Mesenchymal stem cell (in vitro differentiated cells and primary cell): ENCODE measurements around the gene APOE.

Source experiments
- DNase-seq: peaks from one replicate; pipeline ENCODE4 v3.0.0-alpha.2; 2013
- H2AFZ ChIP-seq: one replicate; pipeline ENCODE4 v1.6.1; 2013; ENCODE audit warnings: low read depth, mild to moderate bottlenecking, control low read depth, inconsistent platforms, low read length, moderate library complexity
- H2AK5ac ChIP-seq: 2 replicates; pipeline ENCODE4 v1.6.1; 2013; ENCODE audit warnings: low read length, moderate library complexity, mild to moderate bottlenecking, inconsistent platforms; ENCODE audit not compliant: severe bottlenecking
- H2BK120ac ChIP-seq: one replicate; pipeline ENCODE4 v1.6.1; 2013; ENCODE audit warnings: low read depth, mild to moderate bottlenecking, inconsistent platforms, low read length, moderate library complexity
- H2BK12ac ChIP-seq, 2 experiments: one replicate each; pipeline ENCODE4 v1.6.1; 2013; ENCODE audit warnings: inconsistent platforms in 2 of 2, low read length in 2 of 2, mild to moderate bottlenecking in 2 of 2, moderate library complexity in 2 of 2, control low read depth in 1 of 2
- H2BK15ac ChIP-seq: one replicate; pipeline ENCODE4 v1.6.1; 2013; ENCODE audit warnings: mild to moderate bottlenecking, low read depth, inconsistent platforms; ENCODE audit not compliant: poor library complexity, severe bottlenecking
- H2BK5ac ChIP-seq: 2 replicates; pipeline ENCODE4 v1.6.1; 2013; ENCODE audit warnings: low read depth, mild to moderate bottlenecking, low read length, control low read depth, inconsistent platforms; ENCODE audit not compliant: poor library complexity, severe bottlenecking
- H3K14ac ChIP-seq, 2 experiments: one replicate each; pipeline ENCODE4 v1.6.1; 2013; ENCODE audit warnings: inconsistent platforms in 2 of 2, low read length in 2 of 2, control low read depth in 1 of 2, mild to moderate bottlenecking in 1 of 2, moderate library complexity in 1 of 2
- H3K18ac ChIP-seq, 2 experiments: one replicate each; pipeline ENCODE4 v1.6.1; 2013; ENCODE audit warnings: inconsistent platforms in 2 of 2, low read length in 2 of 2, control low read depth in 1 of 2, low read depth in 1 of 2, mild to moderate bottlenecking in 1 of 2
- H3K23ac ChIP-seq, 2 experiments: one replicate each; pipeline ENCODE4 v1.6.1; 2013; ENCODE audit warnings: inconsistent platforms in 2 of 2, low read length in 2 of 2, mild to moderate bottlenecking in 2 of 2, moderate library complexity in 2 of 2, control low read depth in 1 of 2
- H3K27ac ChIP-seq: 2 replicates; pipeline ENCODE4 v1.5.1; 2013; ENCODE audit warnings: mild to moderate bottlenecking, moderate library complexity, low read length, control low read depth, inconsistent platforms; ENCODE audit not compliant: poor library complexity, severe bottlenecking
- H3K27me3 ChIP-seq, 2 experiments: 2 replicates each; pipeline versions ENCODE4 v1.6.1 to v1.7.0; 2013; ENCODE audit warnings: low read length in 2 of 2, mild to moderate bottlenecking in 2 of 2, moderate library complexity in 2 of 2, control low read depth in 1 of 2, inconsistent platforms in 1 of 2; ENCODE audit not compliant: control insufficient read depth in 1 of 2, insufficient read depth in 1 of 2
- H3K36me3 ChIP-seq, 2 experiments: 2 replicates each; pipeline versions ENCODE4 v1.6.1 to v1.7.0; 2013; ENCODE audit warnings: low read length in 2 of 2, control low read depth in 1 of 2, inconsistent platforms in 1 of 2, low read depth in 1 of 2, mild to moderate bottlenecking in 1 of 2; ENCODE audit not compliant: insufficient read depth in 2 of 2, control insufficient read depth in 1 of 2
- H3K4ac ChIP-seq, 2 experiments: one replicate each; pipeline ENCODE4 v1.6.1; 2013; ENCODE audit warnings: inconsistent platforms in 2 of 2, low read length in 2 of 2, mild to moderate bottlenecking in 2 of 2, moderate library complexity in 2 of 2, control low read depth in 1 of 2, low read depth in 1 of 2
- H3K4me1 ChIP-seq: 2 replicates; pipeline ENCODE4 v1.6.1; 2013; ENCODE audit warnings: low read depth, low read length, control low read depth; ENCODE audit not compliant: control insufficient read depth, insufficient read depth
- H3K4me2 ChIP-seq: 2 replicates; pipeline ENCODE4 v1.6.1; 2013; ENCODE audit warnings: low read length, mild to moderate bottlenecking, inconsistent platforms; ENCODE audit not compliant: poor library complexity, severe bottlenecking
- H3K4me3 ChIP-seq, 2 experiments: 2 replicates each; pipeline versions ENCODE4 v1.5.1 to v1.7.0; 2013; ENCODE audit warnings: low read length in 2 of 2, mild to moderate bottlenecking in 2 of 2, control low read depth in 1 of 2, low read depth in 1 of 2; ENCODE audit not compliant: insufficient read depth in 1 of 2
- H3K79me1 ChIP-seq: replicated peaks from 2 replicates; pipeline ENCODE4 v1.6.1; 2013; ENCODE audit warnings: mild to moderate bottlenecking, control low read depth, low read length, inconsistent platforms; ENCODE audit not compliant: poor library complexity, severe bottlenecking
- H3K9ac ChIP-seq: 2 replicates; pipeline ENCODE4 v1.7.0; 2013; ENCODE audit warnings: mild to moderate bottlenecking, low read length, moderate library complexity
- H3K9me3 ChIP-seq: 2 replicates; pipeline ENCODE4 v1.7.0; 2013; ENCODE audit warnings: mild to moderate bottlenecking, low read length; ENCODE audit not compliant: control insufficient read depth
- H4K8ac ChIP-seq: one replicate; pipeline ENCODE4 v1.6.1; 2013; ENCODE audit warnings: inconsistent platforms, mild to moderate bottlenecking, low read length, moderate library complexity
- H4K91ac ChIP-seq: one replicate; pipeline ENCODE4 v1.6.1; 2013; ENCODE audit warnings: mild to moderate bottlenecking, low read length, inconsistent platforms
- whole genome bisulfite sequencing: methylation state at CpG from one replicate; pipeline ENCODE4 v1.1.7; 2013; ENCODE audit warnings: mixed read lengths; 5-methylcytosine and 5-hydroxymethylcytosine counted together

The APOE gene

DNA sequence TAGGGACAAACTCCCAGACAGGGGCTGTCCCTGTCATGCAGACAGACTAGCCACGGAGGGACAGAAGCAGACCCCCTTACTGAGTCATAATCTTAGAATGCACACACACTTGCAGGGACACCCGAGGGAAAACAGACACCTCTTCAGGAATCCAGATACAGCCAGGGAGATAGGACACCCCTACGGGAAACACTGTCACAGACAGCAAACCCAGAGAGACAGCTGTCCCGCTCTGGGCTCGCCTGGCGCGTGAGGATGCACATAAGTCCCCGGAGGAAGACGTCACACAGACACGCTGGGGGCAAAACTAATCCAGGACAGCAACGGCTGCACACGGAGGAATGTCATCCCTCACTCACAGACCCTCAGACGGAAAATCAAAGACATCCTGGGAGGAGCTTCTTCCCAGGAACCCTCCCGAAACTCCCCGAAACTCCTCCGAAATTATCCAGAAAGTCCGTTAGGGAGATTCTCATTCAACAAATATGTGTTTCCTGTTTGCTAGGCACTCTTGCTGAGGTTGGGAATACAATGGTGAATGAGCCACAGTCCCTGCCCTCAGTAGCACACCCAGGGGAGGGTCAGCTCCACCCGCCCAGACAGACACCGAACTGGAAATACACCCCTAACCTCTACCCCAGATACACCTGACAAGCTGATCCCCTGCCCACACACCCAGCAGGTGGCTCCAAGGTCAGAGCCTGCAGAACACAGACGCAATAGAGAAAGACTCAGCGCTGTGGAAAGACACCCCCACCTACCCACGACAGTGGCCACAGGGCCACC, 29.7 kb upstream of the APOE start:
- H2AK5ac ChIP-seq = no peak overlapping the region
- H2BK120ac ChIP-seq = no peak overlapping the region
- peak; percentile 43 for DNase-seq
- no peak overlapping the region for H3K4me3 ChIP-seq
- no peak overlapping the region for H4K91ac ChIP-seq
- no peak overlapping the region for H2BK15ac ChIP-seq
- H3K36me3 ChIP-seq = peaks cover 73 to 90% of the 10 kb centered on the region in 2 experiments
- H3K9ac ChIP-seq = no peak overlapping the region
- H3K18ac ChIP-seq = no peak overlapping the region
- H3K4ac ChIP-seq = no peak overlapping the region
- no peaks in the 10 kb centered on the region for H3K27me3 ChIP-seq
- 53% methylated on average over 22 of the region's 22 CpGs for WGBS
- H4K8ac ChIP-seq = no peak overlapping the region
- no peak overlapping the region for H3K14ac ChIP-seq
- H3K4me2 ChIP-seq = no peak overlapping the region
- peak overlapping the region; percentile 58 for H3K27ac ChIP-seq
- H3K9me3 ChIP-seq = no peaks in the 10 kb centered on the region
- no peak overlapping the region for H2AFZ ChIP-seq
- H2BK12ac ChIP-seq = no peak overlapping the region
- no peak overlapping the region for H3K23ac ChIP-seq
- H2BK5ac ChIP-seq = peak overlapping the region; percentile 34
- peaks cover 25% of the 10 kb centered on the region for H3K4me1 ChIP-seq
- peaks cover 49% of the 10 kb centered on the region for H3K79me1 ChIP-seq

DNA sequence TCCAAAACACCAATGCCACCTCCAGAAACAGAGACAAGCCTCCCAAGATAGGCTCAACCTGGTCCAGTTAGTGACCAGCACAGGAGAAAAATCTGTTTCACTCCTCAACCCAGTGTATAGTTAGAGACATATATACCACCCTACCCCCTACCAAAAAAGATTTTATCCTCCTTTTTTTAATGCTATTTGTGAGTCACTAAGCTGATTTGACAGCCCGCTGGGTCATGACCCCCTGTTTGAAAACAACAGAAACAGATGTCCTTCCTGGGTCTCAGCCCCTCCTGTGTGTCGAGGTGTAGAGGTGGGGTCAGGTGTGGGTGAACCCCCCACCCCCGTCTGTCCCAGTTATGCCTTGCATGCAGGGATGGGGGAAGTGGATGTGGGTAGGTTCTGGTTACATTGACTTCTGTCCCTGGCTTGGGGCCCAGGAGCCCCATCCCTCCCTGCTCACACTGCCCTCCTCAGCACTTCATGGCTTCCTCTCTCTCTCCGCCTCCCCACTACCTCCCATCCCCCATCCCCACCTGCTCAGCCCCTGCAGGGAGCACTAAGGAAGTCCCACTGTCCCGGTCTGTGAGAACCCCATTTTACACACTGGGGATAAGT, 28.6 kb upstream of the APOE start:
- Histone ChIP-seq H4K8ac (no peak overlapping the region), H3K27ac (no peak overlapping the region), H2BK15ac (no peak overlapping the region), H3K36me3 (peaks cover 66 to 85% of the 10 kb centered on the region in 2 experiments), H3K9me3 (no peaks in the 10 kb centered on the region), H2BK12ac (no peak overlapping the region), H3K4ac (no peak overlapping the region), H4K91ac (no peak overlapping the region), H3K4me2 (no peak overlapping the region), H3K9ac (no peak overlapping the region), H2AFZ (no peak overlapping the region), H2BK120ac (no peak overlapping the region), H3K4me3 (no peak overlapping the region), H2BK5ac (no peak overlapping the region), H2AK5ac (no peak overlapping the region), H3K79me1 (peaks cover 41% of the 10 kb centered on the region), H3K18ac (no peak overlapping the region), H3K4me1 (peaks cover 25% of the 10 kb centered on the region), H3K14ac (no peak overlapping the region), H3K27me3 (no peaks in the 10 kb centered on the region), H3K23ac (no peak overlapping the region)
- no peak for DNase-seq
- WGBS = 93% methylated on average over 3 of the region's 5 CpGs

DNA sequence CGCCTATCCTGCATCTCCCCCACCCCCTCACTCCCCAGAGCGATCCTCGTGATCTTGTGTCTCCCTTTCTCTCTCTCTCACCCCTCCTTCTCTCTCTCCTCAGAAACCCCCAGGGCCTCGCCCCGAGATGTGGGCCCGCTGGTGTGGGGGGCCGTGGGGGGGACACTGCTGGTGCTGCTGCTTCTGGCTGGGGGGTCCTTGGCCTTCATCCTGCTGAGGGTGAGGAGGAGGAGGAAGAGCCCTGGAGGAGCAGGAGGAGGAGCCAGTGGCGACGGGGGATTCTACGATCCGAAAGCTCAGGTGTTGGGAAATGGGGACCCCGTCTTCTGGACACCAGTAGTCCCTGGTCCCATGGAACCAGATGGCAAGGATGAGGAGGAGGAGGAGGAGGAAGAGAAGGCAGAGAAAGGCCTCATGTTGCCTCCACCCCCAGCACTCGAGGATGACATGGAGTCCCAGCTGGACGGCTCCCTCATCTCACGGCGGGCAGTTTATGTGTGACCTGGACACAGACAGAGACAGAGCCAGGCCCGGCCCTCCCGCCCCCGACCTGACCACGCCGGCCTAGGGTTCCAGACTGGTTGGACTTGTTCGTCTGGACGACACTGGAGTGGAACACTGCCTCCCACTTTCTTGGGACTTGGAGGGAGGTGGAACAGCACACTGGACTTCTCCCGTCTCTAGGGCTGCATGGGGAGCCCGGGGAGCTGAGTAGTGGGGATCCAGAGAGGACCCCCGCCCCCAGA, 27.3 kb upstream of the APOE start:
- DNase-seq = no peak
- Histone ChIP-seq H3K4ac (no peak overlapping the region), H2AK5ac (no peak overlapping the region), H3K27ac (no peak overlapping the region), H3K9me3 (no peaks in the 10 kb centered on the region), H2BK15ac (no peak overlapping the region), H3K4me2 (no peak overlapping the region), H4K8ac (no peak overlapping the region), H3K14ac (no peak overlapping the region), H3K18ac (no peak overlapping the region), H3K23ac (no peak overlapping the region), H3K4me1 (peaks cover 25% of the 10 kb centered on the region), H3K9ac (no peak overlapping the region), H2BK120ac (no peak overlapping the region), H2BK5ac (no peak overlapping the region), H4K91ac (no peak overlapping the region), H2AFZ (no peak overlapping the region), H3K36me3 (peaks cover 56 to 80% of the 10 kb centered on the region in 2 experiments), H3K79me1 (peaks cover 37% of the 10 kb centered on the region), H3K27me3 (no peaks in the 10 kb centered on the region), H3K4me3 (no peak overlapping the region), H2BK12ac (peak overlapping the region in 1 of 2 experiments; percentile 22)
- 91% methylated on average over 24 of the region's 26 CpGs for WGBS
